ENCODE data around the gene MRPL51. TPM values are rescaled to one million over a fixed set of nuclear protein-coding genes. Genes with fewer than 3 reads are reported as not detected.

Gene MRPL51
- total and polyA plus RNA-seq, 2 of the 8 experiments (the other 6 are each of a cell fraction or from before 2014, with no cell fraction given): 119 to 331 TPM

- TF ChIP-seq SUZ12 (IDR thresholded peaks at IDR 0.05; ENCODE audit: low read length) (no peak), SIRT6 (IDR thresholded peaks at IDR 0.05; ENCODE audit: low read length) (no peak), TBP (IDR thresholded peaks at IDR 0.05; ENCODE audit: low read depth, low read length) (no peak; the same call in 1 of the 2 replicates), JUN (IDR thresholded peaks at IDR 0.05; ENCODE audit: low read depth, low read length) (no peak), SAP30 (IDR thresholded peaks at IDR 0.05; ENCODE audit: insufficient read depth, insufficient replicate concordance, low read length) (peak; percentile 34), HDAC2 (IDR thresholded peaks at IDR 0.05; ENCODE audit: borderline replicate concordance in 1 of 2, low read depth in 2 of 2, low read length in 2 of 2) (peak; percentile 83 to 96; a peak in 3 of 4 replicates), CEBPB (IDR thresholded peaks at IDR 0.05; ENCODE audit: low read depth, low read length) (no peak), RNF2 (IDR thresholded peaks at IDR 0.05; ENCODE audit: borderline replicate concordance, low read depth, low read length, missing control alignments, poor library complexity, severe bottlenecking) (no peak), BCL11A (IDR thresholded peaks at IDR 0.05; ENCODE audit: low read depth in 2 of 2, low read length in 2 of 2) (no peak), POLR2AphosphoS5 (IDR thresholded peaks at IDR 0.05; ENCODE audit: low read depth, low read length) (peak; percentile 79), BACH1 (IDR thresholded peaks at IDR 0.05; ENCODE audit: low read length) (peak; percentile 85), TAF1 (IDR thresholded peaks at IDR 0.05; ENCODE audit: low read depth, low read length) (0 out of 2 replicates have a peak, but pooled peaks have one; percentile 13), USF2 (IDR thresholded peaks at IDR 0.05; ENCODE audit: low read length) (no peak), SP4 (IDR thresholded peaks at IDR 0.05; ENCODE audit: low read length) (no peak; the same call in 1 of the 2 replicates), CREB1 (IDR thresholded peaks at IDR 0.05) (no peak), CTBP2 (IDR thresholded peaks at IDR 0.05; ENCODE audit: borderline replicate concordance, insufficient read depth, insufficient read length, low read length) (no peak), SRF (IDR thresholded peaks at IDR 0.05; ENCODE audit: low read depth, low read length) (no peak), MAFK (IDR thresholded peaks at IDR 0.05; ENCODE audit: low read depth, low read length) (no peak), KDM1A (IDR thresholded peaks at IDR 0.05; ENCODE audit: borderline replicate concordance, low read length) (no peak), SP2 (IDR thresholded peaks at IDR 0.05; ENCODE audit: low read length) (peak; percentile 21; the same call in 1 of the 2 replicates), NRF1 (IDR thresholded peaks at IDR 0.05; ENCODE audit: low read depth, low read length) (no peak)
These were observed 615 bp upstream of the MRPL51 start, which contains the start of gene NCAPD2 (continued) for GRCh38 chr12:6493497-6494257.

All from H1 (cell line).